ENCODE results near the gene NDUFS8. TPM values are rescaled to one million over a fixed set of nuclear protein-coding genes. Genes with fewer than 3 reads are reported as not detected.

The NDUFS8 gene
- total RNA-seq, 1 experiment from 2014 or later: 214 TPM

DNA sequence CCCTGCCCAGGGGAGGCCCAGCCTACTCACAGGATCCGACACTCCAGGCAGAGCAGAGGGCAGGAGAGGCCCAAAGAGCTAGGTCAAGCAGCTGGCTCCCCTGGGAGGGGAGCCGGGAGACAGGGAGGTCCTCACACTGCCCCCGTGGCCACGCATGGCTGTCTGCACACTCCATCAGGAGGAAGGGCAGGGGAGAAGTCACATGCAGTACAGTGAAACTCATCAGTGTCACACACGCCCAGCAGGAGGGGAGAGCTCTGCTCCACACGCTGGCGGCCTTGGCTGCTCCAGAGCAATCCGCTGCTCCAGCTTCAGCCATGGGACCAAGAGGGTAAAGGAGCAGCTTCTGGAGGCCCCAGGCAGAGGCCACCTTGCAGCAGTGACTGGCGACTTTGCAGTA, 22.6 kb downstream of the NDUFS8 start:
- Histone ChIP-seq H4K20me1 (ENCODE audit: control insufficient read depth, insufficient read depth, insufficient read length) (peaks cover 2% of the 10 kb centered on the region), H2BK120ac (ENCODE audit: low read depth, low read length, poor library complexity, severe bottlenecking) (no peak overlapping the region), H3K18ac (ENCODE audit: insufficient read length, low read depth, low read length) (no peak overlapping the region), H3K56ac (ENCODE audit: insufficient read length, low read depth, low read length) (no peak overlapping the region), H2BK20ac (ENCODE audit: low read depth, low read length, poor library complexity, severe bottlenecking) (no peak overlapping the region), H3K9ac (ENCODE audit: extremely low read depth, insufficient read length, low read length) (no peak overlapping the region), H3K14ac (ENCODE audit: insufficient read depth, low read length) (no peak overlapping the region), H3K79me1 (ENCODE audit: insufficient read depth, low read depth, low read length, poor library complexity, severe bottlenecking) (no peaks in the 10 kb centered on the region), H3K9me3 (ENCODE audit: control insufficient read depth, low read depth, low read length) (no peaks in the 10 kb centered on the region), H3K27ac (ENCODE audit: insufficient read length, low read depth, low read length) (no peak overlapping the region), H3K4me1 (ENCODE audit: insufficient read depth, low read length) (no peaks in the 10 kb centered on the region), H3K79me2 (ENCODE audit: insufficient read depth, low read length) (no peaks in the 10 kb centered on the region), H3K4ac (ENCODE audit: low read depth, low read length) (no peak overlapping the region), H3K23ac (ENCODE audit: insufficient read length, low read depth, low read length) (no peak overlapping the region), H2BK15ac (ENCODE audit: low read depth, low read length) (no peak overlapping the region), H2BK5ac (ENCODE audit: insufficient read length, low read length) (no peak overlapping the region), H2AFZ (ENCODE audit: low read length) (no peak overlapping the region), H2BK12ac (ENCODE audit: insufficient read length, low read depth, low read length) (no peak overlapping the region), H3K23me2 (ENCODE audit: insufficient read length, low read depth, low read length, poor library complexity, severe bottlenecking) (no peaks in the 10 kb centered on the region), H3K27me3 (ENCODE audit: insufficient read depth, low read length) (no peaks in the 10 kb centered on the region), H2AK5ac (ENCODE audit: insufficient read length, low read length) (no peak overlapping the region), H4K5ac (ENCODE audit: insufficient read length, low read depth, low read length) (no peak overlapping the region), H3K4me2 (ENCODE audit: insufficient read depth, insufficient read length, low read length) (no peak overlapping the region), H3T11ph (ENCODE audit: low read length) (no peak overlapping the region), H4K91ac (ENCODE audit: insufficient read length, low read depth, low read length) (no peak overlapping the region), H4K8ac (replicated peaks; ENCODE audit: insufficient read length, low read depth, low read length) (no peak overlapping the region)
- TF ChIP-seq, protein P1, sequence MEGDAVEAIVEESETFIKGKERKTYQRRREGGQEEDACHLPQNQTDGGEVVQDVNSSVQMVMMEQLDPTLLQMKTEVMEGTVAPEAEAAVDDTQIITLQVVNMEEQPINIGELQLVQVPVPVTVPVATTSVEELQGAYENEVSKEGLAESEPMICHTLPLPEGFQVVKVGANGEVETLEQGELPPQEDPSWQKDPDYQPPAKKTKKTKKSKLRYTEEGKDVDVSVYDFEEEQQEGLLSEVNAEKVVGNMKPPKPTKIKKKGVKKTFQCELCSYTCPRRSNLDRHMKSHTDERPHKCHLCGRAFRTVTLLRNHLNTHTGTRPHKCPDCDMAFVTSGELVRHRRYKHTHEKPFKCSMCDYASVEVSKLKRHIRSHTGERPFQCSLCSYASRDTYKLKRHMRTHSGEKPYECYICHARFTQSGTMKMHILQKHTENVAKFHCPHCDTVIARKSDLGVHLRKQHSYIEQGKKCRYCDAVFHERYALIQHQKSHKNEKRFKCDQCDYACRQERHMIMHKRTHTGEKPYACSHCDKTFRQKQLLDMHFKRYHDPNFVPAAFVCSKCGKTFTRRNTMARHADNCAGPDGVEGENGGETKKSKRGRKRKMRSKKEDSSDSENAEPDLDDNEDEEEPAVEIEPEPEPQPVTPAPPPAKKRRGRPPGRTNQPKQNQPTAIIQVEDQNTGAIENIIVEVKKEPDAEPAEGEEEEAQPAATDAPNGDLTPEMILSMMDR (conservative IDR thresholded peaks at IDR 0.05): no peak
- no CpG with 5 or more reads among the region's 9 CpGs for WGBS (ENCODE audit: extremely low coverage, insufficient read length, low lambda C conversion rate)
- no peaks in the 10 kb centered on the region for H3K9me3 Mint-ChIP-seq
- H3K27me3 Mint-ChIP-seq (ENCODE audit: low read depth): no peaks in the 10 kb centered on the region; the same call in 1 of the 2 replicates
- H3K4me3 Mint-ChIP-seq: no peak overlapping the region
- H3K4me1 Mint-ChIP-seq: peaks cover 6 to 11% of the 10 kb centered on the region in 2 experiments
- H3K36me3 Mint-ChIP-seq (ENCODE audit: insufficient read depth in 1 of 3, low read depth in 3 of 3): peaks cover 6 to 37% (median 13%) of the 10 kb centered on the region in 3 experiments
- peak overlapping the region in 1 of 3 experiments; percentile 70; a peak in 1 of 7 replicates for H3K27ac Mint-ChIP-seq
- peak; percentile 29 for DNase-seq
